ENCODE measurements around the gene ERLEC1.
"Not testable (repeated sequence)": the region's sequence is repeated elsewhere in the genome, so short reads cannot be mapped to it uniquely, and the experiment has no call there.

Gene ERLEC1

DNA sequence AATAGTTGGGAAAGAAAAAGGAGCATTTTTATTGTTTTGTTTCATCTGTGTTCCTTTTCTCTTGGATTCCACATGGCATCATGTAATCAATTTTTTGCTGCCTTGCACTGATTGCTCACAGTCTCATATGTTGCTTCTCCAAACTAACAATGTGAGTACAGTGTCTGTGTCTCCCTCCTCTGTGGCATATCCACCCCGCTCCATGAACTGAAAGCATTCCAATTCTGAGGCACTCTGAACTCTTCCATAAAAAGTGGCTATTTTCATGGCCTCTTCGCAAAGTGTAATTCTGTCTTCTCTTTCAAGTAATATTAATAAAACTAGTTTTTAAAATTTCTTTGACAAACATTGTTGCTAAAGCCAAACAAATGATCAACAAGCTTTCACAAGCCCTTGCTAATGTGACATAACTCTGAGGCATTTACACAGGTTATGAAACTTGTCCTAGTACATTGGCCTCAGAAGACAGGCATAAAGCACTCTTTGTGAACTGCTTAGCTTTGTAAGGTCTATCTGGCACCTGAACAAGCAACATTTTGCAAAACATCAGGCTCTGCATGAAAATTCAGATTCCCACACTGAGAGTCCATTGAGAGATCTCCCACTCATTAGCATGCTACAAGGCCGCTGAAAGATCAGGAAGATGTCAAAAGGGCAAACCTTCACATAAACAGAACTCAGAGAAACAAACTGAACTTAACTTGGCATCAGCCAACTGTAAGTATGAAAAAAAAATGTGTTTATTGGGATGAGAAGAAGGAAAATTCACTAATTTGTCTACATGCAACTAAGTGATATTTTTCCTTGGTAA is 39.9 kb downstream of the ERLEC1 start:
- no peak overlapping the region for H3K4me3 ChIP-seq (ENCODE audit: low read length)

DNA sequence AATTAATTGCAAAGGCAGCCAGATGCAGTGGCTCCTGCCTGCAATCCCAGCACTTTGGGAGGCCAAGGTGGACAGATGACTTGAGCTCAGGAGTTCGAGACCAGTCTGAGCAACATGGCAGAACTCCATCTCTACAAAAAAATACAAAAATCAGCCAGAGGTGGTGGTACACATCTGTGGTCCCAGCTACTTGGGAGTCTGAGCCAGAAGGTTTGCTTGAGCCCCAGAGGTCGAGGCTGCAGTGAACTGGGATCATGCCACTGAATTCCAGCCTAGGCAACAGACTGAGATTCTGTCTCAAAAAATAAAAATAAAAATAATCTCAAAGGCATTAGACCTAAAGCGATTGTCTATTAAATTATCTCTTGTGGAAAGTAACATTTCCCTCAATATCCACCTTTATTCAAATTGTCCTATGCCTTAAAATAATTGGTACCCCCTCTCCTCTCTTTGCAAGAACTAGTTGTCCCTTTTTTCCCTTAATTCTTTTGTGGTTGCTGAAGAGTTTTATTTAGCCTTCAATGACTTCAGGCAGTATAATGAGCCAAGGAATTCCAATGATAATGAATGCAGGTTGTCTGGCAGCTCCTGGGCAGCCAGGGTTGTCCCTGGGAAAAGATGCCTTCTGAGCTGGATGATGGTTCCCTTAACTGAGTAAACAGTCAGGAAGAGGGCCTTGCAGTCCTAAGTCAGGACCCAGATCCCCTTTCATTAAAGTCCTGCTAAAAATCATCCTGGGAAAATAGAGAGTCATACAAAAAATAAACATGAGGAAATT is 40.7 kb downstream of the ERLEC1 start:
- DNase-seq (ENCODE audit: low read depth, low spot score) = no peak

More for the DNA sequence above, 39.9 kb downstream of the ERLEC1 start:
- no peak for DNase-seq (ENCODE audit: low read depth, low spot score)

DNA sequence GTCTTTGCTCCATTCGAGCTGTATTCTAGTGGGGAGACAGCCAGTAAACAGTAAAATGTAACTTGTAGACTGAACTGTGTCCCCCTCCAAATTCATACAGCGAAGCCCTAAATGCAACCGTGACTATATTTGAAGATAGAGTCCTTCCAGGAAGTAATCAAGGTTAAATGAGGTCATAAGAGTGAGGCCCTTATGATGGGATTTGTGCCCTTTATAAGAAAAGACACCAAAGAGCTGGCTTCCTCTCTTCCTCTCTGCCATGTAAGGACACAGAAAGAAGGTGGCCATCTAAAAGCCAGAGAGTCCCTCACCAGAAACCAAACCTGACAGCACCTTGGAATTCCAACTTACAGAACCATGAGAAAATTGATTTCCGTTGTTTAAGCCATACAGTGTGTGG is 41.5 kb downstream of the ERLEC1 start:
- H3K4me3 ChIP-seq (ENCODE audit: low read length) = no peak overlapping the region
- no peak for DNase-seq (ENCODE audit: low read depth, low spot score)

More for the DNA sequence above, 40.7 kb downstream of the ERLEC1 start:
- H3K4me3 ChIP-seq (ENCODE audit: low read length) = no peak overlapping the region

DNA sequence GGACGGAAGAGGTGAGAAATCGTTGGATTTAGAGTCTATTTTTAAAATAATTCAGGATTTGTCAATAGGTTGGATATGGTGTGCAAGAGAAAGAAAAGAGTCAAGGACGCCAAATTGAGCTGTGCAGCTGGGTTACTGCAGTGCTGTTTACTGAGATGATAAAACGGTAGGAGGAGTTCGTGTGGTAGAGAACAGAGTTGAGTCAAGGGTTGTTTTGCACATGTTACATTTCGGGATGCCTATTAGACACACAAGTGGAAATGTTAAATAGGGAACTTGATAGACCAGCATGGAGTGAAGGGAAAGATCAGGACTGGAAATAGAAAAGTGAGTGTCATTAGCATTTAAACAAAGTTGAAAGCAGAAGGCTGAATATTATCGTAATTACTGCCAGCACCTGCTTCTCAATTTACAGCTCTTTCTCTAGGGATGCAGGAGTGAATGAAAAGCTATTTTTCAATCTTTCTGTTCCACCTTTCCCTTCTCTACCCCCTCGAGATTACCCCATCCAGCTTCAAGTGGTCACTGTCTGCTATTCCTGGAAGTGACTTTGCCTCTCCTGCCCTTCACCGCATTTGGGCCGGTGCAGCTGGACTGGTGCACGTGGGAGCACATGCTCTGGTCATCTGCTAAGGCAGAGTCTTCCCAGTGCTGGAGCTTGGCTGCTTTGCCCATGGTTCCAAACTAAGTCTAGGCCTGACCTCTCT is 42.6 kb downstream of the ERLEC1 start:
- no peak for DNase-seq (ENCODE audit: low read depth, low spot score)

DNA sequence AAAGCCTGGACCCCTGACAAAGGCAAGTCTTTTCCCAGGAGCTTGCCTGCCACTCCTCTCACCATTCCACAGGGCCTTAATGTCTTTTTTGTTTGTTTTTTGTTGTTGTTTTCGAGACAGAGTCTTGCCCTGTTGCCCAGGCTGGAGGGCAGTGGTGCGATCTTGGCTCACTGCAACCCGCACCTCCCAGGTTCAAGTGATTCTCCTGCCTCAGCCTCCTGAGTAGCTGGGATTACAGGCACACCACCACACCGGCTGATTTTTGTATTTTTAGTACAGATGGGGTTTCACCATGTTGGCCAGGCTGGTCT is 43.1 kb downstream of the ERLEC1 start:
- not testable (repeated sequence) for DNase-seq (ENCODE audit: low read depth, low spot score)

More for the DNA sequence above, 42.6 kb downstream of the ERLEC1 start:
- no peak overlapping the region for H3K4me3 ChIP-seq (ENCODE audit: low read length)

DNA sequence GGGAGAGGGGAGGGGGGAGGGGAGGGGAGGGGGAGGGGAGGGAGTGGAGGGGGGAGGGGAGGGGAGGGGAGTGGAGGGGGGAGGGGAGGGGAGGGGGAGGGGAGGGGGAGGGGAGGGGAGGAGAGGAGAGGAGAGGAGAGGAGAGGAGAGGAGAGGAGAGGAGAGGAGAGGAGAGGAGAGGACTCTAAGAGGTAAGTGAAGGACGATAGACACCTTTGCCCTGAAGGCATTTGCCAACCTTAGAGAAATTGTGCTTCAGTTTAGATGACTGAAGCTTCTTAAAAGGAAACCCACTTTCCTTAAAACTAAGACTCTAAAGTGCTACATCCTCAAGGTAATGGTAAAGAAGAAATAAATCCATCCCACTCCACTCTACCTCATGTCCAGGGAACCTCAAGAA is 53.7 kb downstream of the ERLEC1 start:
- no peak overlapping the region for H3K4me3 ChIP-seq (ENCODE audit: low read length)
- DNase-seq (ENCODE audit: low read depth, low spot score) = no peak

More for the DNA sequence above, 43.1 kb downstream of the ERLEC1 start:
- H3K4me3 ChIP-seq (ENCODE audit: low read length) = not testable (repeated sequence)

DNA sequence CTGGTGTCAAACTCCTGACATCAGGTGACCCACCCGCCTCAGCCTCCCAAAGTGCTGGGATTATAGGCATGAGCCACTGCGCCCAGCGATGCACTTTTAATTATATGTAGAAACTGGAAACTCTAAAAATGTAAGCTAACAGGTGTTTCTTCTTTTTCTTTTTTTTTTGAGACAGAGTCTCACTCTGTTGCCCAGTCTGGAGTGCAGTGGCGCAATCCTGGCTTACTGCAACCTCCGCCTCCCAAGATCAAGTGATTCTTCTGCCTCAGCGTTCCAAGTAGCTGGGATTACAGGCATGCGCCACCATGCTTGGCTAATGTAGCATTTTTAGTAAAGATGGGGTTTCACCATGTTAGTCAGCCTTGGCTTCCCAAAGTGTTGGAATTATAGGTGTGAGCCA is 54.8 kb downstream of the ERLEC1 start:
- not testable (repeated sequence) for H3K4me3 ChIP-seq (ENCODE audit: low read length); DNase-seq (ENCODE audit: low read depth, low spot score)

DNA sequence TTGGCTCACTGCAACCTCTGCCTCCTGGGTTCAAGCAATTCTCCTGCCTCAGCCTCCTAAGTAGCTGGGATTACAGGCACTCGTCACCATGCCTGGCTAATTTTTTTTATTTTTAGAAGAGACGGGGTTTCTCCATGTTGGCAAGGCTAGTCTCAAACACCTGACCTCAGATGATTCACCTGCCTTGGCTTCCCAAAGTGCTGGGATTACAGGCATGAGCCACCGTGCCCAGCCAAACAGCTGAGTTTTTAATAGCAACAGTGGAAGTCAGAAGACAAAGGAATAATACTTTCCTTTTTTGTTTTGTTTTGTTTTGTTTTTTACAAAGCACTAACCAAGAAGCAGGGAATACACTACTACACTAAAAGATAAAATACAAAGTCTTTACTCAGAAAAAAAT is 56.0 kb downstream of the ERLEC1 start:
- H3K4me3 ChIP-seq (ENCODE audit: low read length) = no peak overlapping the region
- DNase-seq (ENCODE audit: low read depth, low spot score) = no peak

DNA sequence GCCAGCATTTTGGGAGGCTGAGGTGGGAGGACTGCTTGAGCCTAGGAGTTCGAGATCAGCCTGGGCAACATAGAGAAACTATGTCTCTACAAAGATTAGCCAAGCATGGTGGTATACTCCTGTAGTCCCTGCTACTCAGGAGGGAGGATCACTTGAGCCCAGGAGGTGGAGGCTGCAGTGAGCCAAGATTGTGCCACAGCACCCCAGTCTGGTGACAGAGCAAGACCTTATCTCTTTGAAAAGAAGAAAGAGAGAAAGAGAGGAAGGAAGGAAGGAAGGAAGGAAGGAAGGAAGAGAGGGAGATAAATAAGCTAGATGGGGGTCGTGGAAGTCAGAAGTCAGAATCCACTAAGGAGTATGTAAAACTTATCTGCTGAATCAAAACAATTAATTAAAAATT is 56.8 kb downstream of the ERLEC1 start:
- no peak for DNase-seq (ENCODE audit: low read depth, low spot score)
- no peak overlapping the region for H3K4me3 ChIP-seq (ENCODE audit: low read length)

DNA sequence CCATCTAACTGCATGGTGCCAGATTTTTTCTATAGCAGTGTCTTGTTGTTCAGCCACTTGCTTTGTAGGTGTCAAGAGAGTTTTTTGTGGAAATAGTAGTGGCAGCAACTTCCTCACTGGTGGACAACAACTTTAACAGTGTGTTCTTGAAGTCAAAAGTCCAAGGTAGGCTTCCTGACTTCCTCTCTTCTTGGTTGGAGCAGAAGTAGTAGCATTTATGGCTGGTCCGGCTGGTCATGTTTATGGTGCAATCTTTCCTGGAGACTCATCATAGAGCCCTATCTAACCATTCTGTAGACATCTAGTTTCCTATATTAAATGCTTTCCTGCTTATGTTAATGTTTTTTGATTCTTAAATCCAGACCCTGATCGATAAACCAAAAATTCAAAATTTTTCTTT is 61.2 kb downstream of the ERLEC1 start:
- DNase-seq (ENCODE audit: low read depth, low spot score) = no peak
- no peak overlapping the region for H3K4me3 ChIP-seq (ENCODE audit: low read length)

DNA sequence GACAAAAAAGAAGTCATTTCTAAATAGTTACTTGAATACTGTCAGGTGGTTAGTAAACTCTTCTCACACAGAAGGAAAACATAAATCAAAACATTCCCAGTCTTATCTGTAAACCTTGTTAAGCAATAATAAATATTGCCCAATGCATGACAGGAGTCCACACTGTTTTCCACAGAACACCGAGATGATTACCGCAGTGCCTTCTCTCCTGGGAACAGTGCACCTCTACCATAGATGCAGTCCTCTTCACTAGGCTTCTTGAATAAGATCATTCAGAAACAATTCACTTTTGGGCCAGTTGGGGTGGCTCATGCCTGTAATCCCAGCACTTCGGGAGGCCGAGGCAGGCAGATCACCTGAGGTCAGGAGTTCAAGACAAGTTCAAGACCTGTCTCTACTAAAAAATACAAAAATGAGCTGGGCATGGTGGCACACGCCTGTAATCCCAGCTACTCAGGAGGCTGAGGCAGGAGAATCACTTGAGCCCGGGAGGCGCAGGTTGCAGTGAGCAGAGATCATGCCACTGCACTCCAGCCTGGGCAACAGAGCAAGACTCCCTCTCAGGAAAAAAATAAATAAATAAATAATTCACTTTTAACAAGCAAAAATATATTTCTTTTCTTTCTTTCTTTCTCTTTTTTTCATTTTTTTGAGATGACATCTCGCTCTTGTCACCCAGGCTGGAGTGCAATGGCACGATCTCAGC is 64.4 kb downstream of the ERLEC1 start:
- not testable (repeated sequence) for DNase-seq (ENCODE audit: low read depth, low spot score); H3K4me3 ChIP-seq (ENCODE audit: low read length)

DNA sequence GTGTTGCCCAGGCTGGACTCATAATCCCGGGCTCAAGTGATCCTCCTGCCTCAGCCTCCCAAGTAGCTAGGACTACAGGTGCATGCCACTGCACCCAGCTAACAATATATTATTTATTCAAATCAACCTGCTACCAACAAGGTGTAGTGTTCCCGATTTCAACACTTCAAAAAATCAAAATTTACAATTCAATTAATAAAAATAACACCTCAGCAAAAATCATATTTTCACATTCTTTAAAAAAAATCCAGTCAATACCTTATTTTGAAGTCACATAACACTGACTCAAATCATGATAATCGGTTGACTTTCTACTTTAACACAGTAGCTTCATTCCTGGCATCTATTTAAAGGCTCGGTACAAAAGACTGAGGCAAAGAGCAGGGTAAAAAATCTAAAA is 65.7 kb downstream of the ERLEC1 start:
- DNase-seq (ENCODE audit: low read depth, low spot score) = no peak
- no peak overlapping the region for H3K4me3 ChIP-seq (ENCODE audit: low read length)

DNA sequence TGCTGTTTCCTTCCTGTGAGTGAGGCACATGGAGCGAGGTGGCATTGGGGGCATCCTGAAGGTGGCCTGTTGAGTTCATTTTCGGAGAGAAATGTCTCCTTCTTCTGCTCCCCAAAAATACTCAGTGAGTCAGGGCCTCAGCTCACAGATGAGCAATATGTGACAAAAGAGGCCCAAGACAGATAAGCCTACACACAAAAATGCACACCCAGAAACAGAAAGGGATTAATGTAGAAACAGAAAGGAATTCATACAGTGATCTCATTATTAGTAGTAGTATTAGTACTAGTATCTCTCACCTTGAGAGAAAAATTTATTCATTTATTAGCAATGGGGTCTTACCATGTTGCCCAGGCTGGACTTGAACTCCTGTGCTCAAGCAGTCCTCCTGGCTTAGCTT is 67.8 kb downstream of the ERLEC1 start:
- no peak overlapping the region for H3K4me3 ChIP-seq (ENCODE audit: low read length)
- DNase-seq (ENCODE audit: low read depth, low spot score) = no peak

DNA sequence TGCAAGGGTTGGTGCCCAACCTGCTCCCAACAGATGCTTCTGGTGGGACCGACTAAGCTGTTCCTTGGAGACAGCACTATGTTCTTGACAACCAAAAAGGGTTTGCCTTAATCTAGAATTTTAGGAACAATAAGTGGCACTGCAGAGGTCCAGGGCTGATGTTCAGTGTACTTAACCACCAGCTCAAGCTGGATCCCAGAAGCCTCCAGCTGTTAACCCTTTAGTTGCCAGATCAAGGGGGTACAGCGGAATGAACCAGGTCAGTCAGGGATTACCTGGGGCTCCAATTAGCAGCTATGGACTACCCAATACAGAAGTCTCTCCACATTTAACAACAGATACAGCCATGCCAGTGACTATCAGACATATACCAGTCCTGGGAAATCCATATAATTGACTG is 69.4 kb downstream of the ERLEC1 start:
- no peak for DNase-seq (ENCODE audit: low read depth, low spot score)
- H3K4me3 ChIP-seq (ENCODE audit: low read length) = no peak overlapping the region

DNA sequence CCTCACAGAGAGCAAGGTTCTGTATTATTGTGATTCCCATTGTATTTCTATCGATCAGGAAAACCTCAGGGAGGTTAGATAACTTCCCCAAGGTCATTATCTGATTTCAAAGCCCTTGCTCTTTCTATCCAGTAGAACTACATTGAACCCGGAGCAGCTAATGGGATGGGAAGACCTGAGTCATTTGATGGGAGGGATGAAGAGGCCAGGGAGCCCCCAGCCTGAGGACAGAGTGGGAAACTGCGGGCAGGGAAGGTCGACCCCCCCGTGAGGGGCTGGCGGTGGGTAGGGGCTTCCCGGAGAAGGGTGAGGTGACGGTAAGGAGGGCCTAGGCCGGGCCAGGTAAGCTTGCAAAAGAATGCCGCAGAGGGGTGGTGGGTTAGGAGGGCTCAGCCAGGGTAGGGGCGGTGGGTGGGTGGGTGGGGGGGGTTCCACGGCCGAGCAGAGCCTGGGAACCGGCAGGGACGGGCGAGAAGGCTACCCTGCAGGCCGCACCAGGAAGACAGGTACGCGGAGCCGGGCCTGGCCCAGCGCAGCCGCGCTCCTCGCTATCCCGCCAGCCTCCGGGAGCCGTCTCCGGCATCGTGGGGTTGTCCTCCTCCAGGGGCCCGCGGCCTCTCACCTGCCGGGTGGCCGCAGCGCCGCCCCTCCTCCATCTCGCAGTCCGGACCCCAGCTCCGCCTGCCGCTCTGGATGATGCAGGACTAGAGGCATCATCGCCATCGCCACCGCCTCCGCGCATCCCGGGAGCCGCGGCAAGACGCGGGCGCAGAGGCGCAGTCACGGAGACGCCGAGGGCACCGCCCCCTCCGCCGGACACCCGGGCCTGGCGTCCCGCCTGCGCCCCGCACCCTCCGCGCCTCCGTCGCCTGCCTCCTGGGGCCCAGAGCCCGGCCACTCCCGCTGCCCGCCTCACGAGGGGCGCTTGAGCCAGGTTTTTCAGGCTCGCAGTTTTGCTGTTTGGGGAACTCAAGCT is 72.7 kb downstream of the ERLEC1 start, which contains the start of gene GPR75:
GPR75 (minus strand) TSS at position 762 of the 976 bp plus-strand sequence. CDS start 5,211 bp downstream, outside the sequence.
- no peak for DNase-seq (ENCODE audit: low read depth, low spot score)
- no peak within 1 kb of the TSS for H3K4me3 ChIP-seq (ENCODE audit: low read length)

DNA sequence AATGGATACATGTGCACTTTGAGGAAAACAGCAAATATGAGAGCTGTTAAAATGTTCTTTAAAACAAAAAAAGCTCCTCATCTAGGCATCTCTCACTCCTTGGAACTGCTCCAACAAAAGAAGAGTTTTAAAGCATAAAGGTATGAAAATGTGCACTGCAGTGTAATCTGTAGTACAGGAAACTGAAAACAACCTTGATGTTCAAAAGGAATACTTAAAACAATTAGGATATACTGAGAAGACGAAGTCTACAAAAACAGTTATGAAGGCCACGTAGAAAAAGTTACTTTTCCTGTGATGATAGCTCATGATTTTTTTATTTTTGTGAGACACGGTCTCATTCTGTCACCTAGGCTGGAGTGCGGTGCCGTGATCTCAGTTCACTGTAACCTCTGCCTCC is 75.0 kb downstream of the ERLEC1 start:
- no peak overlapping the region for H3K4me3 ChIP-seq (ENCODE audit: low read length)
- no peak for DNase-seq (ENCODE audit: low read depth, low spot score)

DNA sequence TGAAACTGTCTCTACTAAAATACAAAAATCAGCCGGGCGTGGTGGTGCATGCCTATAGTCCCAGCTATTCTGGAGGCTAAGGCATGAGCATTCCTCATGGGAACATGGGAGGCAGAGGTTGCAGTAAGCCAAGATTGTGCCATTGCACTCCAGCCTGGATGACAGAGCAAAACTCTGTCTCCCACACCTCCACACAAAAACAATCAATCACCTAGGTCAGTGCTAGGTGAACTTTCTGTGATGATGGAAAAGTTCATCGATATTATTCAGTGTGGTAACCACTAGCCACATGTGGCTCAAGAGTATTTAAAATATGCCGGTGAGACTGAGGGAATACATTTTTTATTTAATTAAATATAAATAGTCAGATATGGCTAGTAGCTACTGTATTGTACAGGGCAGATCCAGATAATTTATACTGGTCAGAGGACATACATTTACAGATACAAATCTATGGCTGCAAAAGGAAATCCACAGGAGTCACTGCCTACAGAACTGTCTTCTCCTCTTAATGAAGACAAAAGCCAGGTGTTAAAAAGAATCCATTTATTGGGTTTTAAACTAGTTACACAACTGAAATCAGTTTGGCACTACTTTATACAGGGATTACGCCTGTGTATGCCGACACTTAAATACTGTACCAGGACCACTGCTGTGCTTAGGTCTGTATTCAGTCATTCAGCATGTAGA is 76.8 kb downstream of the ERLEC1 start:
- H3K4me3 ChIP-seq (ENCODE audit: low read length) = no peak overlapping the region
- DNase-seq (ENCODE audit: low read depth, low spot score) = no peak

DNA sequence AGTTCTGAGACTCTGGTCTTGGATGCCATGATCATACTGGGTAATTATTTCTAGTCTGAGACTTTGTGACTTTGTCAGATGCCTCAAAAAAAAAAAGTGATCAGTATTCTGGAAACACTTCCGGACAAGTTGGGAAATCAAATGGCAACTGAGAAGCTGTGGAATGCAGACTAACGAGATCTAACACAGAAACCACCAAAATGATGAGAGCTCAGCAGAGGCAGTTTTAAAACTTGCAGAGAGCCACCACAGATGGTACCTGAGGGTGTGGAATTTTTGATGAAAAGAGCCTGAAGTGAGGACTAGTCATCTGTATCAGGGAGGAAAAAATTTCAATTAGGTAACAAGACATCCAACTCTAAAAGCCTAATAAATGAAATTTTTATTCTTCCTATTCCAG is 78.4 kb downstream of the ERLEC1 start:
- DNase-seq (ENCODE audit: low read depth, low spot score) = no peak
- no peak overlapping the region for H3K4me3 ChIP-seq (ENCODE audit: low read length)

All from Jurkat, Clone E6-1 (cell line).